ENCODE measurements around the gene SFMBT2.

The SFMBT2 gene

DNA sequence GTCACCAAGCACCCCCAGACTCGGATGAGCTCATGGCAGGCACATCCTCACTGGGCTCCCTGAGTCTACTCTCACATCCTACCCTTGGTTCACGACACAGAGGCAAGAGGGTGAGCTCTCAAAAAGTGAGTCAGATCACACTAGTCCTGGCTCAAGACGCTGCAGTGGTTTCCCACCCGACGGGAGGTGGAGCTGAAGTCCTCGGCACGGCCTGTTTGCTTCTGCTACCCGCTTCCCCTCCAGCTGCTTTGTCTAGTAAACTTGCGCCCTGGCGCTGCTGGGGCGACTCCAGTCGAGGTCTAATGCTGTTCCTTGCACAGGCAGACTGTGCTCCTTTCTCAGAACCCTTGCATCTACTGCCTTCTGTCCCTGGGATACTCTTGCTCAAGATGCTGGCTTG lies 13.5 kb upstream of the SFMBT2 start:
- no peak overlapping the region for H3K27ac ChIP-seq
- TF ChIP-seq, protein P1, sequence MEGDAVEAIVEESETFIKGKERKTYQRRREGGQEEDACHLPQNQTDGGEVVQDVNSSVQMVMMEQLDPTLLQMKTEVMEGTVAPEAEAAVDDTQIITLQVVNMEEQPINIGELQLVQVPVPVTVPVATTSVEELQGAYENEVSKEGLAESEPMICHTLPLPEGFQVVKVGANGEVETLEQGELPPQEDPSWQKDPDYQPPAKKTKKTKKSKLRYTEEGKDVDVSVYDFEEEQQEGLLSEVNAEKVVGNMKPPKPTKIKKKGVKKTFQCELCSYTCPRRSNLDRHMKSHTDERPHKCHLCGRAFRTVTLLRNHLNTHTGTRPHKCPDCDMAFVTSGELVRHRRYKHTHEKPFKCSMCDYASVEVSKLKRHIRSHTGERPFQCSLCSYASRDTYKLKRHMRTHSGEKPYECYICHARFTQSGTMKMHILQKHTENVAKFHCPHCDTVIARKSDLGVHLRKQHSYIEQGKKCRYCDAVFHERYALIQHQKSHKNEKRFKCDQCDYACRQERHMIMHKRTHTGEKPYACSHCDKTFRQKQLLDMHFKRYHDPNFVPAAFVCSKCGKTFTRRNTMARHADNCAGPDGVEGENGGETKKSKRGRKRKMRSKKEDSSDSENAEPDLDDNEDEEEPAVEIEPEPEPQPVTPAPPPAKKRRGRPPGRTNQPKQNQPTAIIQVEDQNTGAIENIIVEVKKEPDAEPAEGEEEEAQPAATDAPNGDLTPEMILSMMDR (conservative IDR thresholded peaks at IDR 0.05), result no peak

DNA sequence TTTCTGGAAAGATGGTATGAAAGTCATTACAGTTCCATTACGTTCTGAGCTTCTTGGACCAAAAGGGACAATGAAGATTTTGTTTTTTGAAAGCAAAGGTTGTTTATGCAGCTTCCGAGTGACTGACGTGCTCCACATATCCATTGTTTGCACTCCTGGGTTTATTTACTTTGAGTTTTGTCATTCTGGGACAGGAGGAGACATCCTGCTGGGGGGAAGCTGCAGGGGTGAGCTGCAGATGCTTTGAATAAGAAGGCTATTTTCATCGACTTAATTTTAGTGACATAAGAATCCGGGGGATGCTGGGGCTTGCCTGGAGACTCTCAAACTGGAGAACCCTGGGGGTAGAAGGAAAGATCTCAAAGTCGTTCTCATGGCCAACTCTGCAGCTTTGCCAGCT lies 12.7 kb upstream of the SFMBT2 start:
- H3K27ac ChIP-seq, result no peak overlapping the region
- TF ChIP-seq, protein P1 (conservative IDR thresholded peaks at IDR 0.05), result no peak

DNA sequence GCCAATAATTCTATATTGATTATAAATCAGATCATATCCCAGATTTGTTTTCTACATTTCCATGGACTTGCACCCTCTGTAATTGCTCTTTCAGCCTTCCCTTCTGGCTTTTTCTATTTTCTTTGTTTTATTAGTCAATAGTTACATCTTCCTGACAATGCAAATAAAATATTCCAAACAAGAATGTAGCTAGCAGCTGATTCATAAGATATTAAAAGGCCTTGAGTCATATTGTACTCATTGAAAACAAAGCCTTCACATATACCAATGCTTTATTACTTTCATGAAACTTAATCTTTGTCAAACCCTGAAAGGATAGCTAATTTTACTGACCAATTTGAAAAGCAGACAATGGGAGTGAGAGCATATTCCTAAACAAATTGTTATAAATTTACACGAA lies 10.7 kb upstream of the SFMBT2 start:
- no peak overlapping the region for H3K27ac ChIP-seq
- TF ChIP-seq, protein P1 (conservative IDR thresholded peaks at IDR 0.05), result no peak

DNA sequence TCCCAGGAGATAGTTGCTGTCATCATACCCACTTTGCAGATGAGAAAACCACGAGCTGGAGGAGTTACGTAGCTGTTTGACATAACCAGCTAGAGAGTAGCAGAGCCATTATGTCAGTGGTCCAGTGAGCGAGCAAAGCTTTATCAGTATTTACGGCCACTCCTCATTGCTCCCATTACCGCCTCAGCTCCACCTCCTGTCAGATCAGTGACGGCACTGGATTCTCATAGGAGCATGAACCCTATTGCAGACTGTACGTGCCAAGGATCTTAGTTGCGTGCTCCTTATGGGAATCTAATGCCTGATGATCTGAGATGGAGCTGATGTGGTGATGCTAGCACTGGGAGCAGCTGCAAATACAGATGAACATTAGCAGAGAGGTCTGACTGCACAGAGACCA lies 9.2 kb upstream of the SFMBT2 start:
- TF ChIP-seq, protein P1 (conservative IDR thresholded peaks at IDR 0.05), result no peak

DNA sequence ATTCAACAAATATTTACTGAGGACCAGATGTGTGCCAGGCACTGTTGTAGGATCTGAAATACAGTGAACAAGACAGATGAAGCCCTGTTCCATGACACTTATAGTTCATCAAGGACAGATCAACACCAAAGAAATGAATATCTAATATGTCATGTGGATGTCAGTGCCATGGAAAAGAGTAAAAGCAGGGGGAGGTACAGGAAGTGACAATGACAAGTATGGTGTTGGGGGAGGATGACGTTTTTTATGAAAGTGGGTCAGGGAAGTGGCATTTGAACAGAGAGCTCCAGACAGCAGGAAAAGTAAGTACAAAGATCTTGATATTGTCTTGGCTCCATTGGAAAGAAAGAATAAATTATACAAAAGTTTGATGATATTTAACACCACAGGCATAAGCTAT lies 7.0 kb upstream of the SFMBT2 start:
- TF ChIP-seq, protein P1 (conservative IDR thresholded peaks at IDR 0.05), result no peak

More for the DNA sequence above, 9.2 kb upstream of the SFMBT2 start:
- no peak overlapping the region for H3K27ac ChIP-seq

DNA sequence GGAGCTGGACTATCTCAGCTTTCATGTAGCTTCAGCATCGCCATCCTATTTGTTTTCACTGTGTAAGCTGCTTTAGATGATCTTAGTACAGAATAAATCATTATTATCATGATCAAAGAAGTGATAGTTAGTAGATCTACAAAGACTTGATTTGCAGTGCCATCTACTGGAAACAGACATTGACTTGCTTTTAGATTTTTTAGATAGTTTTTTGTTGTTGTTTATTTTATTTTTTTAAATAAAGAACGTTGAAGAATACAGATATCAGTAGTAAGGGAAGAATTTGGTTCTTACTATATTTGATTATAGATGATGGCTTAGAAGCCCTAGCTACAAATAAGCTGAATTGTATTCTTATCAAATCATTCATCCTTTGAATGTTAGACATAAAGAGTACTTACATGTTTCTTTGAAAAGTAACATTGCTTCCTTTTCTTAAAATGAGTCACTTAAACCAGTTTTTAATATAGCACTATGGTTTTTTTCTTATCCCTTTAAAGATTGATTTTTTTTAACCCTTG lies 6.3 kb upstream of the SFMBT2 start:
- no peak overlapping the region for H3K27ac ChIP-seq
- TF ChIP-seq, protein P1 (conservative IDR thresholded peaks at IDR 0.05), result peak; percentile 73

More for the DNA sequence above, 7.0 kb upstream of the SFMBT2 start:
- no peak overlapping the region for H3K27ac ChIP-seq

DNA sequence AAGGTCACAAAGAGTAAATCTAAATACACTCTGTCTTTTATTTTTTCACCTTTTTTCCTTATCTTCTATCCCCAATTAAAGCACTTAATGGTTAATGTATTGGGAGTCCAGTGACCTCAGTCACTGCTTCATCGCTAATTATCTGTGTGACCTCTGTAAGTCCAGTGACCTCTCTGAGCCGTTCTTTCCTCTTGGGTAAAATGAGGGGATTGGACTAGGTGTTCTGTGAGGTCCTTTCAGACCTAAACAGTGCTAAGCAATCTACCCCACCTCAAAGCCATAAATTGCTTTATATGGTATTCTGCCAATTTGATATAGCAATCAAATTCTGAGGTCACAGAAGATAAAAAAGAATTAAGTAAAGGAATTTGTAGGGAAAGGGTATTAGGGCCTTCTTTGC lies 3.9 kb upstream of the SFMBT2 start:
- TF ChIP-seq, protein P1 (conservative IDR thresholded peaks at IDR 0.05), result no peak
- H3K27ac ChIP-seq, result no peak overlapping the region
